Measurements from ENCODE around the gene ACTRT1.

The ACTRT1 gene

DNA sequence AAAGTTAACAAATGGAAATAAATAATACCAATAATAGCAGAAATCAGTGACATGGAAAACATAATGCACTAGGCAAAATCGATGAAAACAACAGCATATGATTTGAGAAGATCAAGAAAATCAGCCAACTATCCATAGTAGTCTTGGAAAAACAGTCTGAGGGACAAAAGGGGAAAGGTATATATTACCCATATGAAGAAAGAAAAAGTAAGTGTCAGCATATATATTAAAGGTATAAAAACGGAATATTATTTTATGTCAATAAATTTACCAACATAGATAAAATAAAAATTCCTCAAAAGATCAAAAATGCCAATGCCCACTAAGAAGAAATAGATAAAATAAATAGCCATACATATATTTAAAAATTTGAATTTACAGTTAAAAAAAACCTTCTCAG is 33.0 kb downstream of the ACTRT1 start:
- TF ChIP-seq, protein P1, sequence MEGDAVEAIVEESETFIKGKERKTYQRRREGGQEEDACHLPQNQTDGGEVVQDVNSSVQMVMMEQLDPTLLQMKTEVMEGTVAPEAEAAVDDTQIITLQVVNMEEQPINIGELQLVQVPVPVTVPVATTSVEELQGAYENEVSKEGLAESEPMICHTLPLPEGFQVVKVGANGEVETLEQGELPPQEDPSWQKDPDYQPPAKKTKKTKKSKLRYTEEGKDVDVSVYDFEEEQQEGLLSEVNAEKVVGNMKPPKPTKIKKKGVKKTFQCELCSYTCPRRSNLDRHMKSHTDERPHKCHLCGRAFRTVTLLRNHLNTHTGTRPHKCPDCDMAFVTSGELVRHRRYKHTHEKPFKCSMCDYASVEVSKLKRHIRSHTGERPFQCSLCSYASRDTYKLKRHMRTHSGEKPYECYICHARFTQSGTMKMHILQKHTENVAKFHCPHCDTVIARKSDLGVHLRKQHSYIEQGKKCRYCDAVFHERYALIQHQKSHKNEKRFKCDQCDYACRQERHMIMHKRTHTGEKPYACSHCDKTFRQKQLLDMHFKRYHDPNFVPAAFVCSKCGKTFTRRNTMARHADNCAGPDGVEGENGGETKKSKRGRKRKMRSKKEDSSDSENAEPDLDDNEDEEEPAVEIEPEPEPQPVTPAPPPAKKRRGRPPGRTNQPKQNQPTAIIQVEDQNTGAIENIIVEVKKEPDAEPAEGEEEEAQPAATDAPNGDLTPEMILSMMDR (IDR thresholded peaks at IDR 0.05; ENCODE audit: low read depth, low read length, missing control alignments) = no peak
- DNase-seq (ENCODE audit: low read depth) = no peak

DNA sequence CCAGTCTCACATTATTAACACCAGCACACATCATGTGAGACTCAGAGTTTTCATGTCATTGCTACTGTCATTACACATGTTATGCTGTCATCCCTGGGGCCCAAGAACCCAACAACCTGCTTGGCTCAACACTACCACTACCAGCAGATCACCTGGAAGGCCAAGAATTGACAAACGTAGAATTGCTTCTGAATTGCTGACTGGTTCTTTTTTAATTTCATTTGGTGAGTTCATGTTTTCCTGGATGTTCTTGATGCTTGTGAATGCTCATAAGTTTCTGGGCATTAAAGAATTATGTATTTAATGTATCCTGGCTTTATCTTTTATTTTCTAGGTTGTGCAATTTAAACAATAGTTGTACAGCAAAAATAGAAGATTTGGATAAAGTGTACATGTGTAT is 40.2 kb downstream of the ACTRT1 start:
- in situ Hi-C loops (cut with HindIII; ENCODE audit: low sequenced_read_pairs) = no loop called here
- TF ChIP-seq, protein P1 (IDR thresholded peaks at IDR 0.05; ENCODE audit: low read depth, low read length, missing control alignments) = no peak
- H3K4me3 ChIP-seq (ENCODE audit: low read depth, low read length) = no peak overlapping the region
- no peak for DNase-seq (ENCODE audit: low read depth)

More for the DNA sequence above, 33.0 kb downstream of the ACTRT1 start:
- in situ Hi-C loops (cut with HindIII; ENCODE audit: low sequenced_read_pairs) = no loop called here
- no peak overlapping the region for H3K4me3 ChIP-seq (ENCODE audit: low read depth, low read length)

DNA sequence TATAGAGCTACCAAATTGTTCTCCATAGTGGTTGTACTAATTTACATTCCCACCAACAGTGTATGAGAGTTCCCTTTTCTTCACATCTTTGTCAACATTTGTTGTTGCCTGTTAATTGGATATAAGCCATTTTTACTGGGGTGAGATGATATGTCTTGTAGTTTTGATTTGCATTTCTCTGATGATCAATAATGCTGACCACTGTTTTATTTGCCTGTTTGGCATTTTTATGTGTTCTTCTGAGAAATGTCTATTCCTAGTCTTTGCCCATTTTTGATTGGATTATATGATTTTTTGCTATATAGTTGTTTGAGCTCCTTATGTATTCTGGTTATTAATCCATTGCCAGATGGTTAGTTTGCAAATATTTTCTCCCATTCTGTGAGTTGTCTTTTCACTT is 44.3 kb downstream of the ACTRT1 start:
- TF ChIP-seq, protein P1 (IDR thresholded peaks at IDR 0.05; ENCODE audit: low read depth, low read length, missing control alignments) = no peak
- DNase-seq (ENCODE audit: low read depth) = no peak
- in situ Hi-C loops (cut with HindIII; ENCODE audit: low sequenced_read_pairs) = no loop called here

More for the DNA sequence above, 44.3 kb downstream of the ACTRT1 start:
- H3K4me3 ChIP-seq (ENCODE audit: low read depth, low read length) = no peak overlapping the region
